HUES64 (cell line): ENCODE data around the gene CHCHD5.

ENCODE experiments used
- H3K27ac ChIP-seq: 2 replicates; pipeline ENCODE4 v1.7.0; 2013; ENCODE audit warnings: low read depth, low read length, inconsistent platforms
- H3K27me3 ChIP-seq: 2 replicates; pipeline ENCODE4 v1.6.1; 2013; ENCODE audit warnings: mild to moderate bottlenecking, low read length; ENCODE audit not compliant: insufficient read depth
- H3K36me3 ChIP-seq: 2 replicates; pipeline ENCODE4 v1.6.1; 2013; ENCODE audit warnings: mild to moderate bottlenecking, low read length; ENCODE audit not compliant: insufficient read depth
- H3K4me1 ChIP-seq: 2 replicates; pipeline ENCODE4 v1.6.1; 2013; ENCODE audit warnings: mild to moderate bottlenecking, low read length, moderate library complexity; ENCODE audit not compliant: insufficient read depth
- H3K4me3 ChIP-seq: 2 replicates; pipeline ENCODE4 v1.5.1; 2013; ENCODE audit warnings: mild to moderate bottlenecking, low read length, moderate library complexity
- H3K9ac ChIP-seq: 2 replicates; pipeline ENCODE4 v1.6.1; 2013; ENCODE audit warnings: mild to moderate bottlenecking, low read depth, low read length
- H3K9me3 ChIP-seq: 2 replicates; pipeline ENCODE4 v1.6.1; 2013; ENCODE audit warnings: low read depth, low read length; ENCODE audit not compliant: insufficient read depth
- WGBS: fragments of 150-250, 120-280 bp; methylation state at CpG from one replicate; pipeline ENCODE4 v1.1.7; 2013; ENCODE audit warnings: missing lambda C conversion rate; 5-methylcytosine and 5-hydroxymethylcytosine counted together

The CHCHD5 gene

DNA sequence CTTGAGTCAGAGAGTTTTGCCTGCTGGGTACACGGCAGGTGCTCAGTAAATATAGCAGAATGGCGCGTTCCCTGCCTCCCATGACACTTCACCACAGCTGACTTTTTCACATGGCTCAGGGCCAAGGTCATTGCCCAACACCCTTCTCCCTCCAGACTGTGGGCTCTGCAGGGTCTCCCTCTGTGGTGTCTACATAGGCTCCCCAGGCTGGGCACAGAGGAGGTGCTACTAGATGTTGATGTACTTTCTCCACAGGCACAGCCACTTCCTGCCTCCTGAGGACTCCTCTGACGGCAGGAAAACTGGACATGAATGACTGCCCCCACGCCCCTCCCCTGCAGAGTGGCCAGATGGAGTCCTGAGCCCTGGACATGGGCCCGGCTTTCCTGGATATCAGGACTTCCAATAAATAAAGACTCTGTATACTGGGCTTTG is 4.2 kb downstream of the CHCHD5 start:
- 72% methylated on average over 6 of the region's 6 CpGs for WGBS
- Histone ChIP-seq H3K27ac (no peak overlapping the region), H3K4me3 (no peak overlapping the region), H3K36me3 (peaks cover 30% of the 10 kb centered on the region), H3K9ac (no peak overlapping the region), H3K4me1 (peaks cover under 1% of the 10 kb centered on the region; the same call in 1 of the 2 replicates), H3K9me3 (no peaks in the 10 kb centered on the region), H3K27me3 (no peaks in the 10 kb centered on the region)

DNA sequence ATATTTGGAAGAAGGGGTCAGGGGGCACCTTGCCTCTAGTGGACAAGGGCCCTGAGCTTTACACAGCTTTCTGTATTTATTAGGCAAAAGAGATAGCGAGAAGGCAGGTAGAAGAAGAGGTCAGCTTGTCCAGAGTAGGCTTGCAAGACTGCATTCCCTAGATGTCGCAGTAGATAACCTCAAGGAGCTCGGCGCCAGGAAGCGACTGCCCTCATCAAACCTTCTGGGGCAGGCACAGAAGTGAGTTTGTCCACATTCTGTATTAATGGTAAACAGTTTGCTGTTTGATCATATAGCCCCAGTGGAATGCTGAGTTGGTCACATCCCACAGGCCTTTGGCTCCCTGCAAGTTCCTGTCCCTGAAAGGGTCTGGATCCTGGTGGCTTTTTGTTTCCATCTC is 7.0 kb downstream of the CHCHD5 start:
- H3K9ac ChIP-seq, result no peak overlapping the region
- H3K36me3 ChIP-seq, result peaks cover 26% of the 10 kb centered on the region
- H3K9me3 ChIP-seq, result no peaks in the 10 kb centered on the region
- no peak overlapping the region for H3K4me3 ChIP-seq
- WGBS, result 96% methylated on average over 5 of the region's 5 CpGs
- H3K4me1 ChIP-seq, result no peaks in the 10 kb centered on the region
- no peak overlapping the region for H3K27ac ChIP-seq
- H3K27me3 ChIP-seq, result no peaks in the 10 kb centered on the region

- no peaks in the 10 kb centered on the region for H3K4me1 ChIP-seq
- H3K4me3 ChIP-seq, result no peak overlapping the region
- H3K9ac ChIP-seq, result no peak overlapping the region
- no peaks in the 10 kb centered on the region for H3K27me3 ChIP-seq
- peaks cover 7% of the 10 kb centered on the region for H3K36me3 ChIP-seq
- no peak overlapping the region for H3K27ac ChIP-seq
- WGBS, result 93% methylated on average over 3 of the region's 4 CpGs
- no peaks in the 10 kb centered on the region for H3K9me3 ChIP-seq
These were observed 9.3 kb downstream of the CHCHD5 start for GRCh38 chr2:112593736-112594135.

DNA sequence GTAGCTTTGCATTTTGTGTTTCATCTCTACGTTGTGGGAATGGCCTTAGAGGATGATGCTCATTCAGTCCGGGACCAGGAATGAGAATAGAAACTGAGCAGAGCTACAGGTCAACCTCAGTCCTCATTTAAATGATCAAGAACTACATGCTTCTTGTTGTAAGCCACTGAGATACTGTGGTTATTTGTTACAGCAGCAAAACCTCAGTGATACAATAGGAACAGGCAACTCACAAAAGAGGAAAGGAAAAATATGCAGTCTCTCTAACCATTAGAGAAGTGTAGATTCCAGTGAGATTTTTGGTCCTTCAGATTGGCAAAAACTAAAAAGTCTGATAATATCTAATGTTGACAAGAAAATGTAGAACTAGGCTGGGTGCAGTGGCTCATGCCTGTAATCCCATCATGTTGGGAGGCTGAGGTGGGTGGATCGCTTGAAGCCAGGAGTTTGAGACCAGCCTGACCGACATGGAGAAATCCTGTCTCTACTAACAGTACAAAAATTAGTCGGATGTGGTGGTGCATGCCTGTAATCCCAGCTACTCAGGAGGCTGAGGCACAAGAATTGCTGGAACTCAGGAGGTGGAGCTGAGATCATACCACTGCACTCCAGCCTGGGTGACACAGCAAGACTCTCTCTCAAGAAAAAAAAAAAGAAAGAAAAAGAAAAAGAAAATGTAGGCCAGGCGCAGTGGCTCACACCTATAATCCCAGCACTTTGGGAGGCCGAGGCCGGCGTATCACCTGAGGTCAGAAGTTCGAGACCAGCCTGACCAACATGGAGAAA is 13.3 kb downstream of the CHCHD5 start:
- no peaks in the 10 kb centered on the region for H3K9me3 ChIP-seq
- H3K4me1 ChIP-seq, result no peaks in the 10 kb centered on the region
- WGBS, result 93% methylated on average over 10 of the region's 10 CpGs
- H3K27me3 ChIP-seq, result no peaks in the 10 kb centered on the region
- no peak overlapping the region for H3K27ac ChIP-seq
- H3K9ac ChIP-seq, result no peak overlapping the region
- no peak overlapping the region for H3K4me3 ChIP-seq
- H3K36me3 ChIP-seq, result no peaks in the 10 kb centered on the region

GRCh38 chr2:112600634-112601033 is 16.2 kb downstream of the CHCHD5 start:
- no peak overlapping the region for H3K27ac ChIP-seq
- H3K9me3 ChIP-seq, result no peaks in the 10 kb centered on the region
- no peaks in the 10 kb centered on the region for H3K27me3 ChIP-seq
- H3K4me1 ChIP-seq, result no peaks in the 10 kb centered on the region
- no peak overlapping the region for H3K9ac ChIP-seq
- 96% methylated on average over 3 of the region's 3 CpGs for WGBS
- H3K36me3 ChIP-seq, result no peaks in the 10 kb centered on the region
- H3K4me3 ChIP-seq, result no peak overlapping the region

GRCh38 chr2:112601754-112602153 is 17.3 kb downstream of the CHCHD5 start:
- 91% methylated on average over 3 of the region's 3 CpGs for WGBS
- no peaks in the 10 kb centered on the region for H3K9me3 ChIP-seq
- H3K36me3 ChIP-seq, result no peaks in the 10 kb centered on the region
- no peaks in the 10 kb centered on the region for H3K4me1 ChIP-seq
- no peaks in the 10 kb centered on the region for H3K27me3 ChIP-seq
- H3K4me3 ChIP-seq, result no peak overlapping the region
- no peak overlapping the region for H3K27ac ChIP-seq
- no peak overlapping the region for H3K9ac ChIP-seq

DNA sequence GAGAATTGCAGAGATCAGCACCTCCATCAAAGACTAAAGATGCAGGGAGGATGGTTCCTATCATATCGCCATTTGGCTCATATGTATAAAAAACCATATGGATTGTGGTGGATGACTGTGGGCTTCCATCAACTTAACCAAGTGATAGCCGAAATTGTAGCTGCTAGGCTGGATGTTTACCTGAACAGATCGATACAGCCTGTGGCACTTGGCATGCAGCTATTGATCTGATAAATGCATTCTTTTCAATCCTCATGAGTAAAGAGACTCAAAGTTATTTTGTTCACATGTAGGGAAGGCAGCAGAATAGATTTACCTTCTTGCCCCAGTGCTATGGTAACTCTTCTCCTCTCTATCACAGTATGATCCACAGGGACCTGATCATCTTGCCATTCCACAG is 18.5 kb downstream of the CHCHD5 start:
- H3K4me1 ChIP-seq, result no peaks in the 10 kb centered on the region

GRCh38 chr2:112603731-112604130 is 19.3 kb downstream of the CHCHD5 start:
- no peak overlapping the region for H3K9ac ChIP-seq
- H3K4me1 ChIP-seq, result no peaks in the 10 kb centered on the region
- no peak overlapping the region for H3K4me3 ChIP-seq
- H3K9me3 ChIP-seq, result no peaks in the 10 kb centered on the region
- H3K27me3 ChIP-seq, result no peaks in the 10 kb centered on the region
- H3K36me3 ChIP-seq, result no peaks in the 10 kb centered on the region
- 88% methylated on average over 2 of the region's 2 CpGs for WGBS
- no peak overlapping the region for H3K27ac ChIP-seq

More for the DNA sequence above, 18.5 kb downstream of the CHCHD5 start:
- Histone ChIP-seq H3K27ac (no peak overlapping the region), H3K9ac (no peak overlapping the region), H3K9me3 (no peaks in the 10 kb centered on the region), H3K4me3 (no peak overlapping the region), H3K36me3 (no peaks in the 10 kb centered on the region), H3K27me3 (no peaks in the 10 kb centered on the region)
- WGBS, result 93% methylated on average over 3 of the region's 3 CpGs

DNA sequence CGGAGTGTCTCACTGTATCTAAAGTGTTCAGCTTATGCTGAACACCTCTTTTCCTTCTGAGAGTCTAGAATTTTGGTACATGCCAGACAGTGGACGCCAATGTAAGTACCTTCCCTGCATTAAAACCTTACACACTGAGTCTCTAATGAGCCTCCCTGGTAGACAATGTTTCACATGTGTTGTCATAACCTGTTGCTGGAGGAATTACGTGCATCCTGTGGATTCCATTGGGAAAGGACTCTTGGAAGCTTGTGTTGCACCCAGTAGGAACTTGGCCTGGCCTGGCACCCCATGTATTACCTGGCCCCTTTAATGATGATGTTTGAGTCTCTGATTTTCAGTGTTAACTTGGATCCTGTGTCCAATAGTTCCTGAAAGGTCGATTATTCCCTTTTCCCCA is 20.5 kb downstream of the CHCHD5 start:
- Histone ChIP-seq H3K27me3 (no peaks in the 10 kb centered on the region), H3K9ac (no peak overlapping the region), H3K27ac (no peak overlapping the region), H3K9me3 (no peaks in the 10 kb centered on the region), H3K36me3 (no peaks in the 10 kb centered on the region), H3K4me1 (no peaks in the 10 kb centered on the region), H3K4me3 (no peak overlapping the region)
- 86% methylated on average over 4 of the region's 4 CpGs for WGBS

- Histone ChIP-seq H3K36me3 (no peaks in the 10 kb centered on the region), H3K27ac (no peak overlapping the region), H3K9ac (no peak overlapping the region), H3K4me1 (no peaks in the 10 kb centered on the region), H3K27me3 (no peaks in the 10 kb centered on the region), H3K4me3 (no peak overlapping the region), H3K9me3 (no peaks in the 10 kb centered on the region)
- 91% methylated on average over 5 of the region's 5 CpGs for WGBS
These were observed 21.5 kb downstream of the CHCHD5 start for GRCh38 chr2:112605926-112606325.

DNA sequence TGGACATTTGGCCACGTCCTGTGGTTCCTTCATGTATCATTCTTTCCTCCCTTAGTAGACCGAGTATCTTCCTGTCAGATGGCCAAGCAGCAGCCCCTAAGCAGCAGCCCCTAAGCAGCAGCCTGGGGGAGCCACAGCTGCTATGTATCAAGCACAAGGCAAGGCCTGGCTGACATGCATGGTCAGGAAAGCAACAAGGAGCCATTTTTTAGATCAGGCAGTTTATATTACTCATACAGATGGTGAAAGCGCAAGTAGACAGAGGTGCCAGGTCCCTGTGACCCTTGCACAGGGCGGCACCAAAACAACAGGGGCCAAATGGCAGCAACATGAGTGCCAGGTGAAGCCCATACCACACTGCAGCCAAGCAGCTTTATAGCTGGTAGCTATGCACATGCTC is 22.1 kb downstream of the CHCHD5 start:
- no peaks in the 10 kb centered on the region for H3K4me1 ChIP-seq
- no peak overlapping the region for H3K9ac ChIP-seq
- H3K27me3 ChIP-seq, result no peaks in the 10 kb centered on the region
- H3K36me3 ChIP-seq, result no peaks in the 10 kb centered on the region
- H3K27ac ChIP-seq, result no peak overlapping the region
- H3K4me3 ChIP-seq, result no peak overlapping the region
- no peaks in the 10 kb centered on the region for H3K9me3 ChIP-seq
- 92% methylated on average over 4 of the region's 4 CpGs for WGBS
